ENCODE results near the gene PCDHB14. TPM values are rescaled to one million over a fixed set of nuclear protein-coding genes. Genes with fewer than 3 reads are reported as not detected.
"Not testable (repeated sequence)": the region's sequence is repeated elsewhere in the genome, so short reads cannot be mapped to it uniquely, and the experiment has no call there.

Gene PCDHB14
- total RNA-seq, 2 donors from 2014 or later: 0.62 to 1.8 TPM

DNA sequence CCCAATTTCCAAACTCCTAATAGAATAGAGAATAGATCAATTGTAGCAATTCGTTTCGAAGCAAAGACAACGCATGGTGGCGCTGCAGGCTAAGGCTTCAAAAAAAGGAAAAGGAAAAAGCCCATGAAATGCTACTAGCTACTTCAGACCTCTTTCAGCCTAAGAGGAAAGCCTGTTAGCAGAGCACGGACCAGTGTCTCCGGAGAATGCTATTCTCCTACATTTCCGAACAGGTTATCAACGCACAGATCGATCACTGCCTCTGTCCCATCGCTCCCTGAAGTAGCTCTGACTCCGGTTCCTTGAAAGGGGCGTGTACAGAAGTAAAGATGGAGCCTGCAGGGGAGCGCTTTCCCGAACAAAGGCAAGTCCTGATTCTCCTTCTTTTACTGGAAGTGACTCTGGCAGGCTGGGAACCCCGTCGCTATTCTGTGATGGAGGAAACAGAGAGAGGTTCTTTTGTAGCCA is 22.1 kb downstream of the PCDHB14 start, which contains the start of gene PCDHB15:
Gene PCDHB15 (plus strand): TSS at position 146 of the 468 bp plus-strand sequence. CDS start 184 bp downstream, at position 330.
- H3K4me1 ChIP-seq: no peaks in the 10 kb centered on the region
- DNase-seq: no peak
- intact Hi-C loops (cut with DNase I): no loop called here
- no peak within 1 kb of the TSS for H3K4me3 ChIP-seq
- no peaks in the 10 kb centered on the region for H3K36me3 ChIP-seq
- no peak for TF ChIP-seq CTCF (IDR thresholded peaks at IDR 0.05)
- H3K9me3 ChIP-seq: peaks cover 11% of the 10 kb centered on the region
- H3K27ac ChIP-seq: no peak within 1 kb of the TSS
- H3K9ac ChIP-seq (ENCODE audit: low read depth in 2 of 2, low read length in 2 of 2): no peak within 1 kb of the TSS
- H3K27me3 ChIP-seq: no peaks in the 10 kb centered on the region

DNA sequence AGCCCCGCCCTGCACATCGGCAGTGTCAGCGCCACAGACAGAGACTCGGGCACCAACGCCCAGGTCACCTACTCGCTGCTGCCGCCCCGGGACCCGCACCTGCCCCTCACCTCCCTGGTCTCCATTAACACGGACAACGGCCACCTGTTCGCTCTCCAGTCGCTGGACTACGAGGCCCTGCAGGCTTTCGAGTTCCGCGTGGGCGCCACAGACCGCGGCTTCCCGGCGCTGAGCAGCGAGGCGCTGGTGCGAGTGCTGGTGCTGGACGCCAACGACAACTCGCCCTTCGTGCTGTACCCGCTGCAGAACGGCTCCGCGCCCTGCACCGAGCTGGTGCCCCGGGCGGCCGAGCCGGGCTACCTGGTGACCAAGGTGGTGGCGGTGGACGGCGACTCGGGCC is 23.8 kb downstream of the PCDHB14 start:
- H3K4me3 ChIP-seq; H3K36me3 ChIP-seq; H3K4me1 ChIP-seq; intact Hi-C loops (cut with DNase I); H3K27ac ChIP-seq; H3K27me3 ChIP-seq; H3K9me3 ChIP-seq; DNase-seq; H3K9ac ChIP-seq (ENCODE audit: low read depth in 2 of 2, low read length in 2 of 2): not testable (repeated sequence)

DNA sequence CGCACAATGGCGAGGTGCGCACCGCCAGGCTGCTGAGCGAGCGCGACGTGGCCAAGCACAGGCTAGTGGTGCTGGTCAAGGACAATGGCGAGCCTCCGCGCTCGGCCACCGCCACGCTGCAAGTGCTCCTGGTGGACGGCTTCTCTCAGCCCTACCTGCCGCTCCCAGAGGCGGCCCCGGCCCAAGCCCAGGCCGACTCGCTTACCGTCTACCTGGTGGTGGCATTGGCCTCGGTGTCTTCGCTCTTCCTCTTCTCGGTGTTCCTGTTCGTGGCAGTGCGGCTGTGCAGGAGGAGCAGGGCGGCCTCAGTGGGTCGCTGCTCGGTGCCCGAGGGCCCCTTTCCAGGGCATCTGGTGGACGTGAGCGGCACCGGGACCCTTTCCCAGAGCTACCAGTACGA is 24.3 kb downstream of the PCDHB14 start:
- H3K9me3 ChIP-seq; H3K27me3 ChIP-seq; DNase-seq; H3K9ac ChIP-seq (ENCODE audit: low read depth in 2 of 2, low read length in 2 of 2); H3K4me3 ChIP-seq; intact Hi-C loops (cut with DNase I); H3K4me1 ChIP-seq; H3K36me3 ChIP-seq; H3K27ac ChIP-seq: not testable (repeated sequence)

GRCh38 chr5:141250576-141250975 is 27.4 kb downstream of the PCDHB14 start:
- no peak for DNase-seq
- intact Hi-C loops (cut with DNase I): no loop called here
- Histone ChIP-seq H3K4me3 (no peak overlapping the region), H3K36me3 (no peaks in the 10 kb centered on the region), H3K27me3 (no peaks in the 10 kb centered on the region), H3K9me3 (peaks cover 8% of the 10 kb centered on the region), H3K4me1 (no peaks in the 10 kb centered on the region), H3K9ac (ENCODE audit: low read depth in 2 of 2, low read length in 2 of 2) (no peak overlapping the region), H3K27ac (no peak overlapping the region)
- TF ChIP-seq CTCF (IDR thresholded peaks at IDR 0.05): no peak

DNA sequence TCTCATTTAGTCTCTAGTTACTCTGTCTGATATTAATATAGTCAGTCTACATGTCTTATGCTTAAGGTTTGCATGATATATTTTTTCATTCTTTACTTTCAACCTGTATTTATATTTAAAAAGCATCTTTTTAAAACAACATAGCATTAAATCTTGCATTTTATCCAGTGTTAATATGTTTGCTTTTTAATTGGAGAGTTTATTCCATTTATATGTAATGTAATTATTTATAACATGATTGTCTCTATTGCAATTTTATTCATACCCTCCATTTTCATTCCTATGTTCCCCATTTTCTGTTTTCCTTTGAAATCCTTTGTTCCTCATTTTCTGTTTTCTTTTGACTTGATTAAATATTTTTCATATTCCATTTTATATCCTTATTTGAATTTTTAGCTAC is 35.3 kb downstream of the PCDHB14 start:
- no peak overlapping the region for H3K4me3 ChIP-seq
- intact Hi-C loops (cut with DNase I): no loop called here
- H3K9me3 ChIP-seq: peaks cover 38% of the 10 kb centered on the region

GRCh38 chr5:141258948-141259347 is 35.8 kb downstream of the PCDHB14 start:
- no peaks in the 10 kb centered on the region for H3K4me1 ChIP-seq
- H3K9me3 ChIP-seq: peaks cover 38% of the 10 kb centered on the region
- DNase-seq: no peak
- H3K27ac ChIP-seq: no peak overlapping the region
- no peaks in the 10 kb centered on the region for H3K36me3 ChIP-seq
- intact Hi-C loops (cut with DNase I): no loop called here
- TF ChIP-seq CTCF (IDR thresholded peaks at IDR 0.05): no peak
- no peaks in the 10 kb centered on the region for H3K27me3 ChIP-seq
- H3K4me3 ChIP-seq: no peak overlapping the region
- H3K9ac ChIP-seq (ENCODE audit: low read depth in 2 of 2, low read length in 2 of 2): no peak overlapping the region

More for the DNA sequence above, 35.3 kb downstream of the PCDHB14 start:
- Histone ChIP-seq H3K4me1 (no peaks in the 10 kb centered on the region), H3K36me3 (no peaks in the 10 kb centered on the region), H3K9ac (ENCODE audit: low read depth in 2 of 2, low read length in 2 of 2) (no peak overlapping the region), H3K27ac (no peak overlapping the region), H3K27me3 (no peaks in the 10 kb centered on the region)
- TF ChIP-seq CTCF (IDR thresholded peaks at IDR 0.05): no peak
- no peak for DNase-seq

Data from colonic mucosa (tissue), 4 donors.